ENCODE results near the gene ZNF423. TPM values are rescaled to one million over a fixed set of nuclear protein-coding genes. Genes with fewer than 3 reads are reported as not detected.
"Not testable (repeated sequence)": the region's sequence is repeated elsewhere in the genome, so short reads cannot be mapped to it uniquely, and the experiment has no call there.

The ZNF423 gene
- total and polyA plus RNA-seq, 2 of the 13 experiments (the other 11 are each of a cell fraction or from before 2014, with no cell fraction given): 0.07 to 0.31 TPM

- no peak for TF ChIP-seq ZNF280B (CRISPR knock-in tag; IDR thresholded peaks at IDR 0.05; ENCODE audit: borderline replicate concordance)
- no peak for TF ChIP-seq ZNF33B (CRISPR knock-in tag; IDR thresholded peaks at IDR 0.05)
These were observed 345.8 kb downstream of the ZNF423 start (continued) for GRCh38 chr16:49510141-49510540.

- POLR2A ChIA-PET; ATAC-seq; in situ Hi-C loops (cut with HindIII; ENCODE audit: extremely low pct_ligation_motif_present, low pct_unique_long_range_greater_than_20kb); intact Hi-C loops (cut with micrococcal nuclease; ENCODE audit: unreplicated experiment); H3K4me2 ChIP-seq (ENCODE audit: low read depth, low read length); H3K4me3 ChIP-seq (replicated peaks in 1 of 3; ENCODE audit: insufficient read depth in 1 of 3, low read depth in 2 of 3, low read length in 3 of 3); H4K20me1 ChIP-seq (ENCODE audit: insufficient read depth, low read length); DNase-seq (ENCODE audit: low spot score); BruUV-seq (replicated peaks); H3K27me3 ChIP-seq (ENCODE audit: control insufficient read depth in 1 of 2, insufficient read depth in 2 of 2, low read length in 2 of 2); H2AFZ ChIP-seq (ENCODE audit: low read length); H3K9me3 ChIP-seq (ENCODE audit: low read length); H3K36me3 ChIP-seq (replicated peaks in 1 of 2; ENCODE audit: control insufficient read depth in 1 of 2, insufficient read depth in 2 of 2, low read length in 2 of 2); H3K9ac ChIP-seq (ENCODE audit: insufficient read depth, low read depth, low read length); H3K27ac ChIP-seq (ENCODE audit: extremely low read length, insufficient read depth, low read length); H3K79me2 ChIP-seq (ENCODE audit: insufficient read depth, low read length); CTCF ChIA-PET (ENCODE audit: low intra/inter-chr PET ratio, low total read pairs): not testable (repeated sequence)
- TF ChIP-seq NBN (conservative IDR thresholded peaks at IDR 0.05) (0 out of 2 replicates have a peak, but pooled peaks have one; percentile 42), NFRKB (IDR thresholded peaks at IDR 0.05) (peak; percentile 21; the same call in 1 of the 2 replicates)
- TF ChIP-seq, protein P1, sequence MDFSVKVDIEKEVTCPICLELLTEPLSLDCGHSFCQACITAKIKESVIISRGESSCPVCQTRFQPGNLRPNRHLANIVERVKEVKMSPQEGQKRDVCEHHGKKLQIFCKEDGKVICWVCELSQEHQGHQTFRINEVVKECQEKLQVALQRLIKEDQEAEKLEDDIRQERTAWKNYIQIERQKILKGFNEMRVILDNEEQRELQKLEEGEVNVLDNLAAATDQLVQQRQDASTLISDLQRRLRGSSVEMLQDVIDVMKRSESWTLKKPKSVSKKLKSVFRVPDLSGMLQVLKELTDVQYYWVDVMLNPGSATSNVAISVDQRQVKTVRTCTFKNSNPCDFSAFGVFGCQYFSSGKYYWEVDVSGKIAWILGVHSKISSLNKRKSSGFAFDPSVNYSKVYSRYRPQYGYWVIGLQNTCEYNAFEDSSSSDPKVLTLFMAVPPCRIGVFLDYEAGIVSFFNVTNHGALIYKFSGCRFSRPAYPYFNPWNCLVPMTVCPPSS (IDR thresholded peaks at IDR 0.05): 0 out of 2 replicates have a peak, but pooled peaks have one; percentile 73
- H3K4me1 ChIP-seq (ENCODE audit: insufficient read depth, low read length): peaks cover 22% of the 10 kb centered on the region
- 24% methylated on average over 8 of the region's 8 CpGs for WGBS (ENCODE audit: low lambda C conversion rate)
- FAIRE-seq: peak; percentile 48
These were observed 349.6 kb downstream of the ZNF423 start for GRCh38 chr16:49506058-49507013.

Measured in HepG2 (cell line).